HG03460 (cell line): Measurements from ENCODE around the gene TMIGD2.

ENCODE experiments used
- ATAC-seq: cut with Tn5 transposase; IDR thresholded peaks from one replicate; pipeline ENCODE4 v1.9.1; 2021; ENCODE audit not compliant: unreplicated experiment

TMIGD2 gene

DNA sequence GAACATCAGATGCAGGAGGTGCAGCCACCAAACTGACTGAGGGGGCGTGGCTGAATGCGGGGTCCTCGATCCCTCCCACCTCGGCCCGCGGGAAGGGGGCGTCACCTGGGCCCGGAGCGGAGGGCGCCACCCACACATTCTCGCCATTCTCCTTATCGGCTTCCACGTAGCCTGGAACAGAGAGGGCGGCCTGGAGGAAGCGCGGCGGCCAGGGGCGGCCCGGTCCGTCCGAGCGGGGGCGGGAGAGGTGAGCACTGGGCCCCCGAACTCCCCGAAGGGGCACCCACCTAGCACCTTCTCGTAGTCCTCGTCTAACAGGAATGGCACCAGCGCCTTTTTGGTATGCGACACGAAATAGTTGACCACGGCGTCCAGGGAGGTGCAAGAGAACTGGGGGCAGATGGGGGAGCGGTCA is 24.7 kb upstream of the TMIGD2 start:
- ATAC-seq: no peak

DNA sequence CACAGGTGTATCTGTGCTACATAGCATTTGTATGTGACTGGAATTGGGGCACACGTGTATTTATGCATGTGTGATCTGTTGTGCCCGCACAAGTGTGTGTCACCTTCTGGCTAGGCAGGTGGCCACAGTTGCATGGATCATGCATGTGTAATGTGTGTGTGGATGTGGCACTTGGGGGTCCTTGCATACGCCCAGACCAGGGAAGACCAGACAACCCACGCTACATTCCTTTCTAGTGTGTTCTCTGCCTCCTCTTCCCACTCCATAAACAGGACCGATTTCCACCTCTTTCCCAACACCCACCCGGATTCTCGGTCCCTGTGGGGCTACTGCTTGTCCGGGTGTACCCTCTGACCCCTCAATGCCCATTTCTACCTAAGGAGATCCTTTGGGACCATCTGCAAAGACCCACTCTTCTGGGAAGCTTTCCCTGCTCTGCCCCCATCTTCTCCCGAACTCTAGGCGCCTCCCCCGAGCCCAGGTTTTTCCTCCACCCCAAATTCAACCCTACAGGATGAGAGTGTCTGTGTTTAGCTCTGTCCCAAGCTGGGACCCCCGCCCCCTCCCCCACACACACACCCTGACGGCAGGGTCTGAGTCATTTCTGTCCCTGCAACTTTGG is 24.1 kb upstream of the TMIGD2 start:
- no peak for ATAC-seq

DNA sequence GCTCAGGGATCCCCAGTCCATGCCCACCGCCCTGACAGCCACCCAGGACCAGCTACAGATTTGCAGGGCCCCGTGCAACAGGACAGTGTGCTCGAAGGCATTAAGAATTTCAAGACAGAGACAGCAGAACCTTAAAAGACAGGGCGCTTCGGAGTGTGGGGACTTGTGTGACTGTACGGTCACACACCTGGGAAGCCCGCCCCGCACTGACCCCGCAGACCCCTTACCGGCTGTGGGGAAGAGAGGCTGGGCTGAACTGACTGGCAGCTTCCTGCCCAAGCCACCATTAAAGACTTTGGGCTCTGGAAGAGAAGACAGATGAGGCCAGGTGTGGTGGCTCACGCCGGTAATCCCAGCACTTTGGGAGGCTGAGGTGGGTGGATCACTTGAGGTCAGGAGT is 22.0 kb upstream of the TMIGD2 start:
- no peak for ATAC-seq

DNA sequence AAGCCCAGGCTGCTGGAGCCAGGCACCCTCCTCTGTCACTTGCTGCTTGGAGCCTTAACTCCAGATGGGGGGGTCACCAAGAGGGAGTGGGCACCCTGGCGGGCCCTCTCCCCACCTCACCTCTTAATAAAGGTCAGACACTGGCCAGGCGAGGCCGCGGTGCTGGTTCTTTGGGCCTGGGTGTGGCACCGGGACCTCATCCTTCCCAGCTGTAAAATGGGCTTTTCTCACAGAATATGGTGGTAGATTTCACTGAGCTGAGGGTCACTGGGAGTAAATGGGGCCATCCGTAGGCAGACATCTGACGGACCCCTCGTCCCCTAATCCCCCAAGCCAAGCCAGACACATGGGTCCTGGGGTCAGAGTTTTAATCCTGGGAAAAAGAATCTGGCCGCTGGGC is 21.5 kb upstream of the TMIGD2 start:
- no peak for ATAC-seq

DNA sequence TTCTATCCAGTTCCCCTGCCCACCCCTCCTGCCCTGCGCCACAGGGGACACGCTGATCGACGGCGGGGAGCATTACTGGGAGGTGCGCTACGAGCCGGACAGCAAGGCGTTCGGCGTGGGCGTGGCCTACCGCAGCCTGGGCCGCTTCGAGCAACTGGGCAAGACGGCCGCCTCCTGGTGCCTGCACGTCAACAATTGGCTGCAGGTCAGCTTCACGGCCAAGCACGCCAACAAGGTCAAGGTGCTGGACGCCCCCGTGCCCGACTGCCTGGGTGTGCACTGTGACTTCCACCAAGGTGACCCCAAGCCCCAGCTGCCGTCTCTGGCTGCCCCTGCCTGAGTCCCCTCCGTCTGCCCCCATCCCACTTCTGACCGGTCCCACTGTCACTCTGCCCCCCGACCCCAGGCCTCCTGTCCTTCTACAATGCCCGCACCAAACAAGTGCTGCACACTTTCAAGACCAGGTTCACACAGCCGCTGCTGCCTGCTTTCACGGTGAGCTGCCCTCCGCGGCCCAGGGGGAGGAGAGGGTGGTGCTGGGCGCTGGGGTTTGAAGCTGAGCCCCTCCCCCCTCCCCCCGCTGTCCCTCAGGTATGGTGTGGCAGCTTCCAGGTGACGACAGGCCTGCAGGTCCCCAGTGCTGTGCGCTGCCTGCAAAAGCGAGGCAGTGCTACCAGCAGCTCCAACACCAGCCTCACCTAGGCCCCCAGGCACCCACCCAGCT is 20.9 kb upstream of the TMIGD2 start:
- no peak for ATAC-seq

DNA sequence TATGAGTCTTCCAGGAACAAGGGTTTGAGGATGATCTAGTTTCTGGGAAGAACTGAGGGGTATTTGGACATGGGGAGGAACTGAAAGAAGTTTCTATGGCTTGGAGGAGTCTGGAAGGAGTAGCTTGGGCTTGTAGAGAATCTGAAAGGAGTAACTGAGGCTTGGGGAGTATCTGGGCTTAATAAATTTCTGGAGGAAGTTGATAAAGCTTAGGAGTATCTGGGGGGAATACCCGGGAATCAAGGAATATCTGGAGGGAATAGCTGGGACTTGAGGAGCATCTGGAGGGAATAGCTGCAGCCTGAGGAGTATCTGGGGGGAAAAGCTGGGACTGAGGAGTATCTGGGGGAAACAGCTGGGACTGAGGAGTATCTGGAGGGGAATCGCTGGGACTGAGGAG is 18.2 kb upstream of the TMIGD2 start:
- no peak for ATAC-seq

DNA sequence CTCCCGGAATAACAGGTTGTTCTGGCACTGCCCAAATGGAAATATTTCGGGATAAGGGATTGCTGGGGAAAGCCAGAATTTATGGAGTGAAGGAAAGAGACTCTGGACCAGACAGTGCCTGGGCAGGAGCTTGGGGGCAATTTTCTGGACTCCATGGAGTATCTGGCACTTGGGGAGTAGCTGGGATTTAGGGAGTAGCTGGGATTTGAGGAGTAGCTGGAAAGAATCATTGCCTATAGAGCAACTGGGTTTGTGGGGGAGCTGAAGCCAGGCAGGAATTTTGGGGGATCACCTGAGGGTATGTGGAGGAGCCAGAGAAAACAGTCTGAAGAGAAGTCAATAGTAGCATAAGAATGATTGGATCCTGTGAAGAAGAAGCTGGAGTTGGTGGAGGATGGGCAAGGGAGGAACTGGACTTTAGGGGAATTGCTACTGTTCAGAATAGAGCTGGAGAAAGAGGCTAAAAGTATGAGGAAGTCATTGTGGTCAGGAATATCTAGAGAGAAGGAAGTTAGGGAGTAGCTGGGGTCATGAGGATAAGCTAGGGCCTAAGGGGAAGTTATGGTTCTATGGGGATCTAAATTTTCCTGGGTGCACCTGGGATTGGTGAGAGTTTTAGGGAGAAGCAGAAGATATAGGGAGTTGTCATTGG is 17.0 kb upstream of the TMIGD2 start:
- no peak for ATAC-seq

DNA sequence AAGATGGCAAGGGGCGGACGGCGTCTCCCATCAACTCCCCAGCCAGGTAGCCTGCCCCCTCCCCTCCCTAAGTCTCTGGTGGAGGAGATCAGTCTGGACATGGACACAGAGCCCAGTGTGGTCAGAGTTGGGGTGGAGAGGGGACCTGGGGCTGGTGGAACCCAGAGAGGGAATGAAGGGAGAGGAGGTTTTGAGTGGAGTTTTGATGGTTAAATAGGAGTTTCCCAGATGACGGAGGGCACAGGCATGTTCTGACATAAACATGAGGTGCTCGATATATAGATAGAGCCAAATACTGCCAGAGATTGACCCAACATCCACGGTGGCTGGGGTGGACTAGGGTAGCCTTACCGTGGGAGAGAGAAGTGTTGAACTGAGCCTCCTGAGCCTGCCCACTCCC is 16.3 kb upstream of the TMIGD2 start:
- ATAC-seq: no peak

DNA sequence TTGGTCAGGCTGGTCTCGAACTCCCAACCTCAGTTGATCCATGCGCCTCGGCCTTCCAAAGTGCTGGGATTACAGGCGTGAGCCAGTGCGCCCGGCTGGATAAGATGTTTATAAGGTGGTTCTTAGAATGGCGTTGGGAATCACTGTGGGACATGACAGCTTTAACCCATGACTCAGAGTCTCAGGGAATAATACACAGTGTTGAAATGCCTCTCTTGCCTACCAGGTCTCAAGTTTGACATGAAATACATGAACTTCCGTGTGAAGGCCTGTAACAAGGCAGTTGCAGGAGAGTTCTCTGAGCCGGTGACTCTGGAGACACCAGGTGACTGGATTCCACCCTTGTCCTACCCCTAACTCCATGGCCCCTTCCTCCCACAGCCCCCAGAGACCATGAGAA is 14.8 kb upstream of the TMIGD2 start:
- no peak for ATAC-seq

DNA sequence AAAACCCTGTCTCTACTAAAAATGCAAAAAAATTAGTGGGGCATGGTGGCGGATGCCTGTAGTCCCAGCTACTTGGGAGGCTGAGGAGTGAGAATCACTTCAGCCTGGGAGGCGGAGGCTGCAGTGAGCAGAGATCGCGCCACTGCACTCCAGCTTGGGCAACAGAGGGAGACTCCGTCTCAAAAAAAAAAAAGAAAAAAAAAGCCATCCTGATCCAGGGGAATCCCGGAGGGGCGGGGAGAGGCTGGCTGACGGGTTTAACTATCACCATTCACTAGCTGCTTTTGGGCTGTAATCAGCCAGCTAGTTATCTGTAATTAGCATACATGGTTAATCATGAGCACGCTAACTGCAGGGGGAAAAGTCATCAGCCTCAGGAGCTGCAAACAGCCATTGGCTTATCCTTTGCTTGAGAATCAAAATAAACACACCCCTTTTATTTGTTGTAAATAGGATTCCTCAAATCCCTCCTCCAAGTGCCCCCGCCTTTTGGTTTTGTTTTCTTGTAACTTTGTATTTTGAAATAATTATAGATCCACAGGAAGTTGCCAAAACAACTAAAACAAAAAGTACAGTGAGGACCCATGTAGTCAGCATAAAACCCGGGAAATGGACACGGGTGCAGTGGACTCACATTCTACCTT is 11.8 kb upstream of the TMIGD2 start:
- no peak for ATAC-seq

DNA sequence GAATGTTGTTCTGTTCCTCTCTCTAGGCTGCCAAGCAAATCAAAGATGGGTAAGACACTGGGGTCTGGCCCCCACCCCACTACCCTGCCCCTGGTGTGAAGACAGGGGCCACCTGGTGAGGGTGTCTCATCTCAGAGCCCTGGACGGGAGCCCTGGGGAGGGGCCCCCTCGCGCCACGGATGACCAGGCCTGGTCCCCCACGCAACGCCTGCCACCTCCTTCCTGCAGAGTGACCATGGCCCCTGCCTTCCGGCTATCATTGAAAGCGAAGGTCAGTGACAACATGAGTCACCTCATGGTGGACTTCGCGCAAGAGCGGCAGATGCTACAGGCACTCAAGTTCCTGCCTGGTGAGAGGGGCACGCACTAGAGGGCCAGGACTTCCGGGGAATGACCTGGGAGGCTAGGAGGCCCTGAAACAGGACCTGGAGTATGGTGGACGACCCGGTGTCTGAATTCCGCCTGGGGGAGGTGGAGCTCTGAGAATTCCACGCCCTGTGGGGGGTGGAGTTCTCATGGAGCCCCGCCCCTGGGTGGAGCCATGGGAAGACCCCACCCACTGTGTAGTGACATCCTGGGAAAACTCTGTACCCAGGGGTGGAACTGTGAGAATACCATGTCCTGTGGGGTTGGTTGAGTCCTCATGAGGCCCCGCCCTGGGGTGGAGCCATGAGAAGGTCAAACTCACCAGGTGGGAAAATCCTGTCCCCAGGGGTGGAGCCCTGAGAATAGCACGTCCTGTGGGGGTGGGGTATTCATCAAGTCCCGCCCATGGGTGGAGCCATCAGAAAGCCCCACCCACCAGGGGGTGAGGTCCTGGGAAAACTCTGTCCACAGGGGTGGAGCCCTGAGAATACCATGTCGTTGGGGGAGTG is 8.3 kb upstream of the TMIGD2 start:
- no peak for ATAC-seq

DNA sequence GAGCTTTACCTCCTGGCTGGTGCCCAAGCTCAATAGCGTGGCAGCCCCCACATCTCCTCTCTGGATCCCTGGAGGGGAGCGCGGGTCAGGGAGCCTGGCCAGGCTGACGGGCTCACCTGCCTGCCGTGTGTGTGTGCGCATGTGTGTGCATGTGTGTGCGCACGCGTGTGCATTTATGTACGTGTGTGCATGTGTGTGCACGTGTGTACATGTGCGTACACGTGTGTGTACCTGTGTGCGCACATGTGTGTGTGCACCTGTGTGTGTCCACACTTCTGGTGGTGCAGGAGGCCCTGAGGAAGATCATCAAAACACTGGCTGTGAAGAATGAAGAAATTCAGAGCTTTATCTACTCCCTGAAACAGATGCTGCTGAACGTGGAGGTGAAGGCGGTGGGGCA is 3.5 kb upstream of the TMIGD2 start:
- no peak for ATAC-seq

DNA sequence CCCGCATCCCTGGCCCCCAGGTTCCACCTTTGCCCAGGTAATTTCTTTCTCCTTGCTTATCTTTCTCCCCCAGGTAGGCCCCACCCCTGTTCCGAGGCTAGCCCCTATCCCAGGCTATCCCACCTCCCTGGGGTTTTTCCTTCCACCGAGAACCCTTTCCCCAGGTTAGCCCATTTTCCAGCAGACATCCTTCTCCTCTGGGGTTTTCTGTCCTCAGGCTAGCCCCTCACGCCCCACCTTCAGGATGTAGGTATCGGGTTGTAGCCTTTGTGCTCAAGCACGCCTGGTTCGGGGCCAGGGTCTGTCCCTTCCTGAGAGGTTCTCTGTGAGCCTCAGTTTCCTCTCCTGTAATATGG is 3.0 kb upstream of the TMIGD2 start:
- no peak for ATAC-seq

DNA sequence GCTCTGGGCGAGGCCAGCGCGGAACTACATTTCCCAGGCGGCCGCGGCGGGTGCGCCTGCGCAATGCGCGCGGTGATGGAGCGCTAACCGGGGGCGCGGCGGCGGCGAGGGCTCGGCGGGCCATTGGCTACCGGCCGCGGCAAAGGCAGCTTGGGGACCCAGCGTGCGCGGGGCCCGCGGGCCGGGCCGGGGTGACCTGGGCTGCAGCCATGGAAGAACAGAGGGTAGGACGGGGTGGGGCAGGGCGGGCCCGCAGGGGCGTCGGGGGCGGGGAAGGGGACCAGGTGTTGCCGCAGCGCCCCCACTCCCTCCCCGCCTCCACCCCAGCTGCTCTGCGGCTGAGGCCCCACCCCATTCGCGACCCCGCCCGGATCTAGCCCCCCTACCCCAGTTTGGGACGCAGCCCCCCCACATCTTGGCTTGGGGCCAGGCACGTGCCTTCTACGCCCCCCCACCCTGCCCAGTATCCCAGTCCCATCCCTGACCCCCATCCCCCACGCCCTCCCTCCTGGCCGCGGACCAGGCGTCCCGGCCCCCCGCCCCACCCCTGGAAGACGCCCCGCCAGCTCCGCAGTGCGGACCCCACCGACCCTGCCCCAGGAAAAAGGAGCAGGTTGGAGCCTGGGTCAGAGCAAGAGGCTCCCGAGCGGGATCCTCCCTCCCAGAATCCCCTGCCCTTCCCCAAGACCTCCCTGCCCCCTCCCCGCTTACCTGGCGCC is 2.5 kb upstream of the TMIGD2 start, which contains the start of gene FSD1:
TSS of gene FSD1 (plus strand) at position 61 of the 719 bp plus-strand sequence. CDS start at position 210, 149 bp downstream.
- ATAC-seq: no peak

DNA sequence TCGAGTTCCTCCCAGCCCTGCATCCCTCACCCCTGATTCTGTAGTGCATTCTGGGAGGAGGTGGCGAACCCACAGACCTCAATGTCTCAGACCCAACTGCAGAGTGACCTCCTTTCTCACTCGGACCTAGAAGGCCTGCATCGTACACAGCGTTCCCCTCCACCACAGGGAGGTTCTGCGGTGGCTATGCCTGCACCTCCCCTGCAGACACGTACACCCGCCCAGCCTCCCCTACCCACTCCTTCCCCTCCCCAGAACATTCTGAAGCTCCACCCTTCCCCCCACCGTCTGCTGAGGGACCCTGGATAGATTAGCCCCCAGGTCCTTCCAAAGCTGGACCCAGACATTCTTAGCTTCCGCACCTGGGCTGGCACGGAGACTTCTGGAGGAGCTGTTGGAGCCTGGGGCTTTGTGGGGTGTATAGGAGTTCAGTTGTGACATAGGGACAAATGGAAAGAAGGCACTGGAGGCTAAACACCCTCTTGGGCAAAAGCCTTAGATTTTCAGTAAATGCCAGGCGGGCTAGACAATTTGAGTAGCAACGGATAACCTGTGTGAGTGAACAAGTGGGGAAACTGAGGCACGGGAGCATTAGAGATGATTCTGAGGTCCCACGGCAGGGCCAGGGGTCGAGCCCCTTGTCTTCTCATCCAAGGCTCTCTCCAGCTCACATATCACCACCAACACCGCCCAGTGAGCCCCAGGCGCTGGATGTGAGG is 1.8 kb upstream of the TMIGD2 start:
- ATAC-seq: no peak

DNA sequence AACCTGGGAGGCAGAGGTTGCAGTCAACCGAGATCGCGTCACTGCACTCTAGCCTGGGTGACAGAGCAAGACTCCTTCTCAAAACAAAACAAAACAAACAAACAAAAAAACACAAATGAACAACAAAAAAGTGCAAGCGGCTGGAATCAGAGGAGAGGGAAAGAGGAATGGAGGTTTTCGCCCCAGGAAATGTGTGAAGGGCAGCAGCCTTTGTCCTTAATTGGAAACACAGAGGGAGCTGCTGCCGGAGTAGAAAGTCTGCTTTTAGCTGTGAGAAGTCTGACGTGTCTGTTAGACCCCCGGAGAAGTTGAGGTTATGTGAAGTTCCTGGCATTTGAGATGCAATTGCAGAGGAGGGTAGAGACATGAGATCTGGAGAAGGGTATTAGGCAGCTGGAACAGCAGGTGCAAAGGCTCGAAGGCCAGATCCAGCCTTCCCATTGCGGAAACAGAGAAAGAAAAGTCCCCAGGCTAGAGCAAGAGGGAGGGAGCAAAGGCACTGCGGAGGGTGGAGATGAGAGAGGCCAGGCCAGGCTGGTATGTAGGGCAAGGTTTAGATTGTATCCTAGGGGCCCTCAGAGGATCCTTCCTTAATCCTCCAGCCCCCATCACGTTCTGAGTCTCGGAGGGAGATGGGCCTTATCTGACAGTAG is 473 bp downstream of the TMIGD2 start:
- no peak for ATAC-seq

DNA sequence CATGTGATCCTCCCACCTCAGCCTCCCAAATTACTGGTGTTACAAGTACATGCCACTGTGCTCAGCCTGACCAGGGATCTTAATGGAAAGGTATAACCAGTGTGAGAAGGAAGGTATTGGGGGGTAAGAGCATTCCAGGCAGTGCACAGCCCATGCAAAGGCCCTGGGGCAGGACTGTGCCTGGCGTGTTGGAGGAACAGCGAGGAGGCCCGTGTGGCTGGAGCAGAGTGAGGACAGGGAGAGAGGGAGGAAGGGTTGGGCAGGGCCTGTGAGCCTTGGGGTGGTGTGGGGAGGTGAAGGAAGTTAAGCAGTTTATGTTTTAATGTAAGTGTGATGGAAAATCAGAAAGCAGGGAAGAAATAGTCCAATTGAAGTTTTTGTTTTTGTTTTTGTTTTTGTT is 1.6 kb downstream of the TMIGD2 start:
- ATAC-seq: no peak

DNA sequence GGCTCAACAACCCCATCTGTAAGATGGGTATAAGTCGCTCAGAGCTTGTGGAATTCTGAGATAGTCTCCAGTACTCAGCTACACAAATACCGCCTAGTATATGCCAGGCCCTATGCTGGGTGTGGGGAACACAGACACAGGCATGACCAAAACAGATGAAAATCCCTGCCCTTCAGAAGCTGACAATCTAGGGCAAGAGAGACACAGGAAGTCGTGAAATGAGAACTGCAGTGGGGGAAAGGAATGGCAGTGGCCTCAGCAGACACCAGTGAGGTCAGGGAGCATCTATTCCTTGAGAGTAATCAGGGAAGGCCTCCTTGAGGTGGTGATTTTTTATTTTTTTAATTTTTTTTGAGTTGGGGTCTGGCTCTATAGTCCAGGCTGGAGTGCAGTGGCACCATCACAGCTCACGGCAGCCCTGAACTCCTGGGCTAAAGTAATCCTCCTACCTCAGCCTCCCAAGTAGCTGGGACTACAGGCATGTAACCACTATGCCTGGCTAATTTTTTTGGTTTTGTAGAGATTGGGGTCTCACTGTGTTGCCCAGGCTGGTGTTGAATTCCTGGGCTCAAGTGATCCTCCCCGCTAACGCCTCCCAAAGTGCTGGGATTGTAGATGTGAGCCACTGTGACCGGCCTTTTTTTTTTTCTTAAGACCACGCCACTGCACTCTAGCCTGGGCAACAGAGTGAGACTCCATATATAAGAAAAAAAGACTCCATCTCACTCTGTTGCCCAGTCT is 3.2 kb downstream of the TMIGD2 start:
- ATAC-seq: no peak
